GM21619 (cell line): Measurements from ENCODE around the gene RGPD4.

Experiments used
- ATAC-seq: cut with Tn5 transposase; IDR thresholded peaks from one replicate; pipeline ENCODE4 v1.9.1; 2021; ENCODE audit not compliant: unreplicated experiment

Gene RGPD4

GRCh38 chr2:107927034-107927534, 100.4 kb downstream of the RGPD4 start:
- ATAC-seq: no peak

DNA sequence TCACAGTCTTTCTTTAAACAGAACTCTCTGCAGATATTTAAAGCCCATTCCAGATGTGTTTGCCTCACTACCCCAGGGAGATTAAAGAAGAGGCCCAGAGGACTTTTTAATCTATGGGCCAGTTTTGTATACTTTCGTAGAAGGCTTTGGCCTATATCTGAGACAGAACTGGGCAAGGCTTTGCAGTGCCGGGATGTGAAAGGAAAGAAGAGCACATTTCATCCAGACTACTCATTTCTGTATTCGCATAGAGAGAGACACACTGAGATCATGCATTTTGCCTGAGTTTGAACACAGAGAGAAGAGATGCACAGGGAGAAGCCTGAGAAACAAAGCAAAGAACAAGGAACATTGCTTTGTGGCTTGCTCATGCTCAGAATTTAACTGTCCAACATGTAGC, 104.7 kb downstream of the RGPD4 start:
- no peak for ATAC-seq

DNA sequence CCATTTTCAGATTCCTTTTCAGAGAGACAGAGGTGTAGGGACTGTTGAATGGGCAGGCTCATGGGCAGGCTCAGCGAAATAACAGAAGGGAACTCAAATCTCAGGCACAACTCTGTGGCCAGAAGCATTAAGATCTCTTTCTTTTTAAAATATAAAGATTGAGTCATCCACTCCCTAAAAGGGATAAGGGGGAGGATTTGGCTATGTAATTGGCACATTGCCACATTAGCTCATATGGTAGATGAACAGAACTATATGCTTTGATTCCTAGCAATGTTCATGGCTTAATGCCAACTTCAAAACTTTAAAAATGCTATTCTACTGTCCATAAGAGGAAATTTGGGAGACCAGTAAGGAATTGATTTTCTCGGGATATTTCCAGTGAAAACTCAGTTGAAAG, 105.8 kb downstream of the RGPD4 start:
- ATAC-seq: no peak

DNA sequence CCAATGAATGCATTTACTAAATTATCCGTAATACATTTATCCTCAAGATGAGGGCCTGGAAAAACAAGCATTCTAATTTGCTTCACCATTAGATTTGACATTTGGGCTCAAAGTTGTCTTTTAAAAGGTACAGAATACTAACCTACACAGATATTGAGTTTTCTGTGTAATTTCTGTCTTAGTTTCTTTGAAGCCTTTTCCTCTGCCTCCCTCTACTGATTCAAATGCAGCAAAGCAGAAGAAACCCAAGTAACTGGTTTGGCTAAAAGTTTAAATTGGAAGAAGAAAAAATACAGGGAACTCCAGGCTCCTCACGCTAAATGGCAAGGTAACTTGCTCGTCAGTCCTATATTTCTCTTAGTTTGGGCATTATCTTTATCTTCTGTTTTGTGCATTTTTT, 106.3 kb downstream of the RGPD4 start:
- ATAC-seq: no peak

DNA sequence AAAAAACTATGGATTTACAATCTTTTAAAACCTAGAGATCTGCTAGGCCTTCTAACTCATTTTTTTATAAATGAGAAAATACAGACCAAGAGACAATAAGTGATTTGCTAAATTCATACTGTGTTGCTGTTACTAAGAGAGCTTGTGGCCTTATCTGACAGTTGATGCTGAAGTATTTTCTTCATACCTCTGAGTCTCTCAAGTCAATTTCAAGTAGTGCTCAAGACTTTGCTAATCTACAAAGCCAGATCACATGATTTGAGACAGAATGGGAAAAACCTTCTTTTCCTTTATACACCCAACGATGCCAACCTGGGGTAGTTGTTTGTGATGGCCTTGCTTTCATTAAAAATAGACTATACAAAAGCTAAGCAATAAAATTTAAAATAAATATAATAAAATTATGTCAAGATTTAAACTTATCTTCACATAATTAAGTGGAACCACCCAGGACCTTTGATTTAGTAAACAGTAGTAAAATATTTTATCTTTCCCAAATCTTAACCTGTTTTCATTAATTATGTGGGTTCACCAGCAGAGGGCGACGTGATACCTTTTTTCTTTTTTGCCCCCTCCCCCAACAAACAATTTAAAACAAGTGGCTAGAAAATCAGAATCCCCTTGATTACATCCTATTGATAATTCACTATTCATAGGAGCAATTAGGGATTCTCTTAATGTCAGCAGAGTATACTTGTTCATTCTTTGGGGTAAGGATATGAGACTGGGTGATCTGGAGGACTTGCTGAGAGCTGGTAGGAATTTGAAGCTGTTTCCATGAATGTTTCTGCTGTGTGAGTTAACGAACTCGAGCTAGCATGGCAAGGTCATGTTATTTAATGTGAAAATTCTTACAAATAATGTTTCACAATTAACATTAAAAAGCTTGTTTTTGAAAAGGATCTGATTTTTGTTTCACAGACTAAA, 110.0 kb downstream of the RGPD4 start:
- no peak for ATAC-seq
